Mesendoderm (in vitro differentiated cells): Measurements from ENCODE around the gene NKX2-2.

Experiments used
- DNase-seq: peaks from one replicate; pipeline ENCODE4 v3.0.0; 2013
- H2AK5ac ChIP-seq: 2 replicates; pipeline ENCODE4 v1.6.1; 2013; ENCODE audit warnings: low read length, inconsistent platforms
- H2BK120ac ChIP-seq: 2 replicates; pipeline ENCODE4 v1.6.1; 2013; ENCODE audit warnings: low read depth, mild to moderate bottlenecking, low read length, moderate library complexity, mixed read lengths
- H2BK15ac ChIP-seq: replicated peaks from 2 replicates; pipeline ENCODE4 v1.6.1; 2013; ENCODE audit warnings: low read depth, mild to moderate bottlenecking, moderate library complexity
- H2BK5ac ChIP-seq: 2 replicates; pipeline ENCODE4 v1.6.1; 2013; ENCODE audit warnings: low read length, inconsistent platforms
- H3K18ac ChIP-seq: 2 replicates; pipeline ENCODE4 v1.6.1; 2013; ENCODE audit warnings: mild to moderate bottlenecking, low read length, mixed read lengths
- H3K23ac ChIP-seq: one replicate; pipeline ENCODE4 v1.6.1; 2013; ENCODE audit warnings: low read length
- H3K27ac ChIP-seq: 2 replicates; pipeline ENCODE4 v1.5.1; 2013; ENCODE audit warnings: low read depth, mild to moderate bottlenecking, inconsistent platforms, low read length, moderate library complexity
- H3K27me3 ChIP-seq: 2 replicates; pipeline ENCODE4 v1.6.1; 2013; ENCODE audit warnings: low read length, control low read depth, mild to moderate bottlenecking, inconsistent platforms; ENCODE audit not compliant: insufficient read depth, poor library complexity
- H3K36me3 ChIP-seq: 2 replicates; pipeline ENCODE4 v1.6.1; 2013; ENCODE audit warnings: low read length, inconsistent platforms; ENCODE audit not compliant: control insufficient read depth, insufficient read depth
- H3K4ac ChIP-seq: one replicate; pipeline ENCODE4 v1.6.1; 2013; ENCODE audit warnings: low read depth, mild to moderate bottlenecking, low read length, moderate library complexity
- H3K4me1 ChIP-seq: 2 replicates; pipeline ENCODE4 v1.6.1; 2013; ENCODE audit warnings: low read depth, low read length, inconsistent platforms; ENCODE audit not compliant: control insufficient read depth
- H3K4me2 ChIP-seq: 2 replicates; pipeline ENCODE4 v1.6.1; 2013; ENCODE audit warnings: low read length
- H3K4me3 ChIP-seq: 2 replicates; pipeline ENCODE4 v1.5.1; 2013; ENCODE audit warnings: mild to moderate bottlenecking, low read length
- H3K56ac ChIP-seq: one replicate; pipeline ENCODE4 v1.6.1; 2013; ENCODE audit warnings: low read length
- H3K79me1 ChIP-seq: 2 replicates; pipeline ENCODE4 v1.6.1; 2013; ENCODE audit warnings: low read length, inconsistent platforms
- H3K79me2 ChIP-seq: 2 replicates; pipeline ENCODE4 v1.6.1; 2013; ENCODE audit warnings: mild to moderate bottlenecking, low read length; ENCODE audit not compliant: control insufficient read depth, insufficient read depth
- H3K9ac ChIP-seq: 2 replicates; pipeline ENCODE4 v1.6.1; 2013; ENCODE audit warnings: low read length, inconsistent platforms
- H4K5ac ChIP-seq: one replicate; pipeline ENCODE4 v1.6.1; 2013; ENCODE audit warnings: low read length
- H4K8ac ChIP-seq: one replicate; pipeline ENCODE4 v1.6.1; 2013; ENCODE audit warnings: low read depth, mild to moderate bottlenecking, control low read depth, low read length, moderate library complexity
- WGBS: extraction: QIAGEN DNeasy Blood & Tissue Kit; methylation state at CpG from one replicate; pipeline ENCODE4 v1.1.7; 2013; ENCODE audit warnings: low lambda C conversion rate, missing lambda C conversion rate; ENCODE audit not compliant: insufficient coverage; ENCODE audit errors: extremely low coverage; 5-methylcytosine and 5-hydroxymethylcytosine counted together

NKX2-2 gene

GRCh38 chr20:21509079-21509596 lies 4.7 kb downstream of the NKX2-2 start:
- H3K27me3 ChIP-seq = peaks cover 65% of the 10 kb centered on the region
- no CpG with 5 or more reads among the region's 12 CpGs for WGBS
- no peaks in the 10 kb centered on the region for H3K4me1 ChIP-seq
- no peaks in the 10 kb centered on the region for H3K79me1 ChIP-seq
- no peaks in the 10 kb centered on the region for H3K79me2 ChIP-seq
- no peak overlapping the region for H3K4me2 ChIP-seq
- H3K56ac ChIP-seq = no peak overlapping the region
- no peak overlapping the region for H3K27ac ChIP-seq
- no peak overlapping the region for H2AK5ac ChIP-seq
- no peak overlapping the region for H3K9ac ChIP-seq
- DNase-seq = no peak
- H4K8ac ChIP-seq = no peak overlapping the region
- H4K5ac ChIP-seq = no peak overlapping the region
- no peak overlapping the region for H3K4me3 ChIP-seq
- H2BK120ac ChIP-seq = no peak overlapping the region
- H3K23ac ChIP-seq = no peak overlapping the region
- H3K18ac ChIP-seq = no peak overlapping the region
- no peaks in the 10 kb centered on the region for H3K36me3 ChIP-seq
- H3K4ac ChIP-seq = no peak overlapping the region
- no peak overlapping the region for H2BK15ac ChIP-seq
- no peak overlapping the region for H2BK5ac ChIP-seq

GRCh38 chr20:21508230-21509078 lies 5.4 kb downstream of the NKX2-2 start:
- no peak for DNase-seq

GRCh38 chr20:21507400-21508229 lies 6.2 kb downstream of the NKX2-2 start:
- DNase-seq = no peak

More at GRCh38 chr20:21508230-21509078, 5.4 kb downstream of the NKX2-2 start:
- Histone ChIP-seq H4K8ac (no peak overlapping the region), H3K27ac (no peak overlapping the region), H2BK5ac (no peak overlapping the region), H3K4ac (no peak overlapping the region), H3K4me2 (no peak overlapping the region), H2AK5ac (no peak overlapping the region), H3K79me1 (no peaks in the 10 kb centered on the region), H3K4me1 (no peaks in the 10 kb centered on the region), H3K79me2 (no peaks in the 10 kb centered on the region), H2BK120ac (no peak overlapping the region), H3K18ac (no peak overlapping the region), H3K9ac (no peak overlapping the region), H4K5ac (no peak overlapping the region), H3K36me3 (no peaks in the 10 kb centered on the region), H3K23ac (no peak overlapping the region), H3K27me3 (peaks cover 65% of the 10 kb centered on the region), H2BK15ac (no peak overlapping the region), H3K56ac (no peak overlapping the region), H3K4me3 (no peak overlapping the region)
- 100% methylated on average over 1 of the region's 47 CpGs for WGBS

GRCh38 chr20:21505810-21506530 lies 7.9 kb downstream of the NKX2-2 start:
- Histone ChIP-seq H2BK120ac (no peak overlapping the region), H3K36me3 (no peaks in the 10 kb centered on the region), H3K27ac (no peak overlapping the region), H4K5ac (no peak overlapping the region), H3K27me3 (peaks cover 40% of the 10 kb centered on the region), H3K56ac (peak overlapping the region; percentile 85), H3K79me1 (no peaks in the 10 kb centered on the region), H3K4ac (no peak overlapping the region), H2BK5ac (no peak overlapping the region), H3K18ac (no peak overlapping the region), H3K79me2 (no peaks in the 10 kb centered on the region), H3K4me3 (no peak overlapping the region), H3K4me1 (no peaks in the 10 kb centered on the region), H3K23ac (no peak overlapping the region), H4K8ac (no peak overlapping the region), H2BK15ac (no peak overlapping the region), H3K4me2 (peak overlapping the region; percentile 3), H3K9ac (peak overlapping the region; percentile 66), H2AK5ac (no peak overlapping the region)
- DNase-seq = peak; percentile 72
- WGBS = no CpG with 5 or more reads among the region's 95 CpGs

More at GRCh38 chr20:21507400-21508229, 6.2 kb downstream of the NKX2-2 start:
- Histone ChIP-seq H2BK5ac (no peak overlapping the region), H3K79me2 (no peaks in the 10 kb centered on the region), H2BK120ac (no peak overlapping the region), H3K4me2 (no peak overlapping the region), H3K36me3 (no peaks in the 10 kb centered on the region), H2BK15ac (no peak overlapping the region), H3K23ac (no peak overlapping the region), H3K4me3 (no peak overlapping the region), H4K8ac (no peak overlapping the region), H3K4ac (no peak overlapping the region), H3K4me1 (no peaks in the 10 kb centered on the region), H2AK5ac (no peak overlapping the region), H3K27me3 (peaks cover 57% of the 10 kb centered on the region), H3K79me1 (no peaks in the 10 kb centered on the region), H3K9ac (no peak overlapping the region), H4K5ac (no peak overlapping the region), H3K27ac (no peak overlapping the region), H3K56ac (no peak overlapping the region), H3K18ac (no peak overlapping the region)
- WGBS = no CpG with 5 or more reads among the region's 44 CpGs

- Histone ChIP-seq H3K27ac (no peak overlapping the region), H3K23ac (no peak overlapping the region), H3K4me3 (no peak overlapping the region), H3K4ac (no peak overlapping the region), H3K36me3 (no peaks in the 10 kb centered on the region), H4K5ac (no peak overlapping the region), H2AK5ac (no peak overlapping the region), H2BK5ac (no peak overlapping the region), H3K79me1 (no peaks in the 10 kb centered on the region), H3K79me2 (no peaks in the 10 kb centered on the region), H3K9ac (peak overlapping the region; percentile 66), H3K4me1 (no peaks in the 10 kb centered on the region), H3K4me2 (peak overlapping the region; percentile 3), H2BK120ac (no peak overlapping the region), H3K18ac (no peak overlapping the region), H2BK15ac (no peak overlapping the region), H3K27me3 (peaks cover 36% of the 10 kb centered on the region), H3K56ac (peak overlapping the region; percentile 85), H4K8ac (no peak overlapping the region)
- WGBS = no CpG with 5 or more reads among the region's 36 CpGs
- peak; percentile 74 for DNase-seq
Observed at GRCh38 chr20:21505161-21505809, 8.6 kb downstream of the NKX2-2 start.
